Measurements from ENCODE around the gene ATRX.

DNA sequence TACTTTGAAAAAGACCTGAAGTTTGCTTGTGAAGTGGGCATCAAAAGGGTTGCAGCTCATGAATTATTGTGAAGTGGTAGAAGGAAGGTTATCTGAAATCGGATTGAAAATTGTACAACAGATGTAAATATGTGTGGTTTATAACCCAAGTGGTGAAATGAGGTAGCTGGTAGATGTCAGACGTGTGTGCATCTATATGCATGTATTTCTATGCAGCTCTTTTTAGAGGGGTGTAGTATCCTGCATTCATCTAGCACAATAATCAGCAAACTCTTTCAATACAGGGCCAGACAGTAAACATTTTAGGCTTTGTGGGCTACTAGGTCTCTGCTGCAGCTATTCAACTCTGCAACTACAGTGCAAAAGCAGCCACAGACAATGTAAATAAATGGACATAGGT lies 9.4 kb downstream of the ATRX start:
- TF ChIP-seq, protein P1, sequence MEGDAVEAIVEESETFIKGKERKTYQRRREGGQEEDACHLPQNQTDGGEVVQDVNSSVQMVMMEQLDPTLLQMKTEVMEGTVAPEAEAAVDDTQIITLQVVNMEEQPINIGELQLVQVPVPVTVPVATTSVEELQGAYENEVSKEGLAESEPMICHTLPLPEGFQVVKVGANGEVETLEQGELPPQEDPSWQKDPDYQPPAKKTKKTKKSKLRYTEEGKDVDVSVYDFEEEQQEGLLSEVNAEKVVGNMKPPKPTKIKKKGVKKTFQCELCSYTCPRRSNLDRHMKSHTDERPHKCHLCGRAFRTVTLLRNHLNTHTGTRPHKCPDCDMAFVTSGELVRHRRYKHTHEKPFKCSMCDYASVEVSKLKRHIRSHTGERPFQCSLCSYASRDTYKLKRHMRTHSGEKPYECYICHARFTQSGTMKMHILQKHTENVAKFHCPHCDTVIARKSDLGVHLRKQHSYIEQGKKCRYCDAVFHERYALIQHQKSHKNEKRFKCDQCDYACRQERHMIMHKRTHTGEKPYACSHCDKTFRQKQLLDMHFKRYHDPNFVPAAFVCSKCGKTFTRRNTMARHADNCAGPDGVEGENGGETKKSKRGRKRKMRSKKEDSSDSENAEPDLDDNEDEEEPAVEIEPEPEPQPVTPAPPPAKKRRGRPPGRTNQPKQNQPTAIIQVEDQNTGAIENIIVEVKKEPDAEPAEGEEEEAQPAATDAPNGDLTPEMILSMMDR (IDR thresholded peaks at IDR 0.05) = no peak
- no peak for TF ChIP-seq EP300 (IDR thresholded peaks at IDR 0.05)
- TF ChIP-seq POLR2A (IDR thresholded peaks at IDR 0.05) = no peak

Measured in ovary (tissue), 3 donors.